Heart left ventricle (tissue), 16 donors: ENCODE data around the gene SYNC. TPM values are rescaled to one million over a fixed set of nuclear protein-coding genes. Genes with fewer than 3 reads are reported as not detected.
A peak's percentile ranks its signal among the peaks of the same experiment; 100 is the strongest.

Experiments
- ATAC-seq, 4 donors: fragments of 200-7000 bp; cut with Tn5 transposase; one replicate each; pipeline ENCODE4 v1.9.1; 2020 to 2022; ENCODE audit warnings: moderate library complexity in 4 of 4, mild to moderate bottlenecking in 3 of 4, moderate number of reproducible peaks in 1 of 4
- DNase-seq, 5 donors: peaks; one replicate each; pipeline ENCODE4 v3.0.0-alpha.2; 2020
- H3K27ac ChIP-seq, 12 donors: fragments of 200-600 bp; sonication (generic) in 4 of 12; one replicate each; pipeline versions ENCODE4 v1.5.0 to v1.8.0; 2016 to 2022; ENCODE audit warnings: mild to moderate bottlenecking in 2 of 12
- H3K27me3 ChIP-seq, 9 donors: fragments of 200-600 bp; sonication (generic) in 2 of 9; one replicate each; pipeline versions ENCODE4 v1.5.1 to v1.8.0; 2016 to 2022; ENCODE audit warnings: mild to moderate bottlenecking in 3 of 9
- H3K36me3 ChIP-seq, 9 donors: fragments of 200-600 bp; sonication (generic) in 2 of 9; one replicate each; pipeline versions ENCODE4 v1.5.0 to v1.8.0; 2018 to 2022; ENCODE audit warnings: mild to moderate bottlenecking in 2 of 9
- H3K4me1 ChIP-seq, 12 donors: fragments of 200-600 bp; sonication (generic) in 4 of 12; one replicate each; pipeline versions ENCODE4 v1.5.0 to v1.8.0; 2016 to 2022; ENCODE audit warnings: mild to moderate bottlenecking in 3 of 12
- H3K4me3 ChIP-seq, 12 donors: fragments of 200-600 bp; sonication (generic) in 4 of 12; one replicate each; pipeline versions ENCODE4 v1.5.0 to v1.8.0; 2017 to 2022; ENCODE audit warnings: mild to moderate bottlenecking in 9 of 12, moderate library complexity in 4 of 12
- H3K9me3 ChIP-seq, 12 donors: fragments of 200-600 bp; sonication (generic) in 4 of 12; one replicate each; pipeline versions ENCODE4 v1.5.0 to v1.8.0; 2016 to 2022; ENCODE audit warnings: mild to moderate bottlenecking in 1 of 12
- CTCF ChIP-seq, 12 donors: fragments of 200-600 bp; sonication (generic) in 4 of 12; IDR thresholded peaks; one replicate each; pipeline versions ENCODE4 v1.5.0 to v1.8.0; 2018 to 2022; ENCODE audit warnings: antibody characterized with exemption in 12 of 12, mild to moderate bottlenecking in 5 of 12
- POLR2A ChIP-seq, 2 donors: fragments of 450-650 bp; IDR thresholded peaks; one replicate each; pipeline ENCODE4 v1.6.1; 2017; ENCODE audit warnings: antibody characterized with exemption in 2 of 2, mild to moderate bottlenecking in 2 of 2, moderate library complexity in 2 of 2
- WGBS, 4 donors: extraction: QIAGEN DNeasy Blood & Tissue Kit in 2 of 4; methylation state at CpG; one replicate each; pipeline versions ENCODE4 v1.1.5 to v1.1.7; 2013 to 2018; 5-methylcytosine and 5-hydroxymethylcytosine counted together
- intact Hi-C, 10 donors: fragments of 100-400 bp; cut with DNase I; formaldehyde crosslinking; loops; one replicate each; pipeline versions ENCODE4 v1.11.1 to v1.14.2; 2022
- long read RNA-seq, 3 donors: library from polyadenylated mRNA; unstranded; transcript quantifications; one replicate each; pipeline ENCODE4 v2.0.0, GENCODE V29; 2020 to 2021
- polyA plus RNA-seq, 2 donors: library from polyadenylated mRNA; stranded (reverse); fragments of 200-250 nt; gene quantifications; one replicate each; pipeline ENCODE4 v1.2.3, GENCODE V29; 2013
- total RNA-seq, 9 donors: library from RNA; depleted of rRNA in 2 of 9; stranded (reverse); fragments of >200 nt in 2 of 9; fragmentation: NEBNext Ultra II Directional in 3 of 9; extraction: Animal tissue kit (Norgen Biotek cat#: 25700) in 3 of 9; gene quantifications; one replicate each; pipeline versions ENCODE4 v1.1.0 to v1.2.4, GENCODE V29; 2016 to 2023
- donor health status: ischemic (EF 13 %, LVEDD 7.1; RV severe dilation, severe dysfunction).
- donor health status: healthy with polysubstance abuse.
- donor health status: DM: no; HTN: yes; CAD: no.
- donor health status: DM: no; HTN: no; CAD: no.
- donor health status: ischemic (EF 25% LVEDD 6.9; RV normal size, moderate dysfunction).
- donor health status: ischemic (EF 25% LVEDD 5.7; RV mildly dilated, moderate dysfunction).
- donor health status: healthy.
- donor health status: DM: yes; HTN: yes; CAD: no.
- donor health status: ischemic (EF 35%, LVEDD 5.7; RV mildly dilated, moderate dysfunction).
- donor health status: nonischemic (EF 11% LVEDD 7.7; RV severe dilation, severe dysfunction).
- donor health status: DM: yes; HTN: yes; CAD: no.
- donor health status: PGD.
- donor health status: ischemic (EF 29% LVEDD 5.4; RV normal size, mild dysfunction).
- donor health status: nonischemic (EF 23%, LVEDD 6.1; RV moderate dilation, normal function).

SYNC gene
- total RNA-seq: 10 to 100 TPM; 10.2 to 22.3 (median 14.3) TPM
- 1 to 10 TPM; 2.7 to 8.3 TPM for polyA plus RNA-seq
- long read RNA-seq, donor 1, transcript SYNC-202 (5 exons, 3,398 nt): major isoform, 91 of 108 reads
- long read RNA-seq, donor 1, partial matches to known transcripts: 5 of 108 reads
- long read RNA-seq, donor 1, other reads (novel, unspliced or antisense): 10 of 108 reads
- long read RNA-seq, donor 2, partial matches to known transcripts: 6 of 28 reads
- long read RNA-seq, donor 2, other reads (novel, unspliced or antisense): 18 of 28 reads
- long read RNA-seq, donor 3, transcript SYNC-202 (5 exons, 3,398 nt): major isoform, 57 of 72 reads
- long read RNA-seq, donor 3, partial matches to known transcripts: 1 of 72 reads
- long read RNA-seq, donor 3, other reads (novel, unspliced or antisense): 13 of 72 reads

DNA sequence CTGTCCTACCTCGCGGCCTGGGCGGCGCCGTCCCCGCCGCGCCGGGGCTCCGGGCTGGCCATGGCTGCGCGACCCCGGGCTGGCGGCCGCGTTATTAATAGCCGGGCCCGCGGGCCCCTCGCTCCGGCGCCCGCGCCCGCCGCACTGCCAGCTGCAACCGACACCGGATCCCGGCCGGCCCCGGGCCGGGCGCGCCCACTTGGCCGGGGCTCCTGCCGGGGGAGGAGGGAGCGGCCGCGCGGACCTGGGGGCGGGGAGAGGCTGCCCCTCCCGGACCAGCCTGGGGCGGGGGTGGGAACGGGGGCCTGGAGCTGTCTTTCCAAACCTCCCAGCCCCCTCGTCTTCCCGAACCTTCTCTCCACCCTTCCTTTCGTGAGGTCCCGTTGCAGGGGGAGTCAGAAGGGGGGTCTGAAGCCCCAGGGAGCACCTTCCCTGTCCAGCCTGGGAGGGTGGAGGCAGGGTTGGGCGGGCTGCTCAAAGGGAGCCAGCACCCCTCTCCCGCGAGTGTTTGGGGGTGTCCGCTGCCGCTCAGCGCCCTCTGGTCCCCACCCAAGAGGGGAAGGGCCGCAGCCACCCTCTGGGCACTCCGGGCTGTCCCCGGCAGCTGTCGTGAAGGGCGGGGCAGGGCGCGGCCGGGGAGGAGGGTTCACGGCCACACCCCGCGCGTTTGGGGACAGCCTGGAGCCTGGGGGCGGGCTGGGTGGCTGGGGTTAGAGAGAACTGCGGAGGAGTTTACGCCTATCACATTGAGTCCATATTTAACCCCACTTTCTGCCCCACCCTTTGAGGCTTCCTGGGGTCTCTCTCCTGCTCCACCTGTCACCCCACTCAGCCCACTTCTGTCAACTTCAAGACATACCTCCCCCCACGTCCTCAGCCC is at the start of gene SYNC:
Gene SYNC (minus strand): TSS at position 172 of the 880 bp plus-strand sequence. CDS start 110 bp downstream, at position 62.
- Histone ChIP-seq H3K27me3 (peaks cover 0 to 8% (median 0%) of the 10 kb centered on the region in 9 donors), H3K36me3 (no peaks in the 10 kb centered on the region), H3K4me3 (peak within 1 kb of the TSS; percentile 52 to 90 (median 70)), H3K27ac (peak within 1 kb of the TSS; percentile 72 to 94 (median 88)), H3K4me1 (peaks cover 0 to 35% (median 22%) of the 10 kb centered on the region in 12 donors), H3K9me3 (no peaks in the 10 kb centered on the region)
- WGBS, 4 donors: 1% methylated on average over 41 to 70 of the region's 70 CpGs
- peak; percentile 64 to 83 (median 71) for DNase-seq
- intact Hi-C loops: loop anchor here in 1 of 10 donors (10.0 kb wide), 1 partner anchor 162 kb away; no protein-coding TSS in a partner anchor
- peak; percentile 63 to 80 (median 73) for ATAC-seq
- TF ChIP-seq POLR2A (IDR thresholded peaks at IDR 0.05): peak in 1 of 2 donors; percentile 46
- TF ChIP-seq CTCF (IDR thresholded peaks at IDR 0.05): no peak

GRCh38 chr1:32749771-32750170 is 47.2 kb upstream of the SYNC start:
- Histone ChIP-seq H3K4me3 (no peak overlapping the region), H3K27ac (no peak overlapping the region), H3K36me3 (no peaks in the 10 kb centered on the region), H3K27me3 (peaks cover 0 to 4% (median 0%) of the 10 kb centered on the region in 9 donors), H3K9me3 (no peaks in the 10 kb centered on the region), H3K4me1 (peaks cover 3 to 18% (median 14%) of the 10 kb centered on the region in 12 donors)
- WGBS, 4 donors: 82 to 94% (median 84%) methylated on average over 3 of the region's 3 CpGs
- DNase-seq (no peak), ATAC-seq (no peak)
- TF ChIP-seq CTCF (IDR thresholded peaks at IDR 0.05): no peak
- no peak for TF ChIP-seq POLR2A (IDR thresholded peaks at IDR 0.05)
- intact Hi-C loops: no loop called here

- no peak overlapping the region for H3K27ac ChIP-seq
- intact Hi-C loops: no loop called here
- 89 to 100% (median 94%) methylated on average over 4 of the region's 4 CpGs for WGBS, 4 donors
Measured at GRCh38 chr1:32749332-32749731, 46.8 kb upstream of the SYNC start.

More at GRCh38 chr1:32749332-32749731, 46.8 kb upstream of the SYNC start:
- Histone ChIP-seq H3K36me3 (no peaks in the 10 kb centered on the region), H3K9me3 (no peaks in the 10 kb centered on the region), H3K4me3 (no peak overlapping the region), H3K27me3 (peaks cover 0 to 4% (median 0%) of the 10 kb centered on the region in 9 donors), H3K4me1 (peaks cover 3 to 13% (median 10%) of the 10 kb centered on the region in 12 donors)
- TF ChIP-seq POLR2A (IDR thresholded peaks at IDR 0.05) (no peak), CTCF (IDR thresholded peaks at IDR 0.05) (no peak)
- ATAC-seq (no peak), DNase-seq (no peak)
